Body of pancreas (tissue), 4 donors: Measurements from ENCODE around the gene MAP1S. TPM values are rescaled to one million over a fixed set of nuclear protein-coding genes. Genes with fewer than 3 reads are reported as not detected.

ENCODE experiments used
- ATAC-seq: fragments of 150-250 bp; one replicate; pipeline ENCODE4 v1.9.1; 2016
- DNase-seq, 4 donors: peaks; one replicate each; pipeline ENCODE4 v3.0.0-alpha.2; 2019
- H3K27ac ChIP-seq, 4 donors: fragments of 200-600 bp; sonication (generic); 1 replicate in 3 of 4; 2 replicates in 1 of 4; pipeline versions ENCODE4 v1.5.1 to v1.6.1; 2016 to 2019; ENCODE audit warnings: mild to moderate bottlenecking in 1 of 4, mixed read lengths in 1 of 4, moderate library complexity in 1 of 4
- H3K27me3 ChIP-seq, 2 donors: fragments of 200-600 bp; sonication (generic); one replicate each; pipeline ENCODE4 v1.6.0; 2016; ENCODE audit warnings: mild to moderate bottlenecking in 1 of 2
- H3K36me3 ChIP-seq, 2 donors: fragments of 200-600 bp; sonication (generic); replicated peaks in 1 of 2; 2 replicates each; pipeline ENCODE4 v1.5.1; 2016; ENCODE audit warnings: low read depth in 2 of 2; ENCODE audit not compliant: insufficient read depth in 1 of 2
- H3K4me1 ChIP-seq: fragments of 200-600 bp; sonication (generic); one replicate; pipeline ENCODE4 v1.6.0; 2016
- H3K4me3 ChIP-seq, 2 donors: fragments of 200-600 bp; sonication (generic); 1 replicate in 1 of 2; 2 replicates in 1 of 2; pipeline ENCODE4 v1.5.1; 2016 to 2019
- H3K9me3 ChIP-seq, 3 donors: fragments of 200-600 bp; sonication (generic); 1 replicate in 2 of 3; 2 replicates in 1 of 3; pipeline ENCODE4 v1.5.1; 2016
- POLR2A ChIP-seq, 3 donors: fragments of 450-650 bp; IDR thresholded peaks; one replicate each; pipeline ENCODE4 v1.6.1; 2016; ENCODE audit warnings: antibody characterized with exemption in 3 of 3, mild to moderate bottlenecking in 2 of 3
- whole genome bisulfite sequencing, 2 donors: methylation state at CpG; one replicate each; pipeline ENCODE4 v1.1.5; 2017; 5-methylcytosine and 5-hydroxymethylcytosine counted together
- intact Hi-C: fragments of 100-400 bp; cut with DNase I; formaldehyde crosslinking; loops from one replicate; pipeline ENCODE4 v1.15.1; 2023
- total RNA-seq, 2 donors: library from RNA; depleted of rRNA; stranded (reverse); fragments of >200 nt; gene quantifications; one replicate each; pipeline ENCODE4 v1.1.0, GENCODE V29; 2016
- TF ChIP-seq, protein P1 (sequence below), 7 experiments: fragments of 450-650 bp in 4 of 7; fragments of 200-600 bp in 3 of 7; sonication (generic) in 3 of 7; IDR thresholded peaks; one replicate each; pipeline ENCODE4 v1.5.1; 2016 to 2019; ENCODE audit warnings: antibody characterized with exemption in 7 of 7

The MAP1S gene
- total RNA-seq, 2 donors from 2014 or later: 37.1 to 53.4 TPM

GRCh38 chr19:17767559-17767958 is 48.3 kb downstream of the MAP1S start:
- H3K4me1 ChIP-seq: peaks cover 12% of the 10 kb centered on the region
- DNase-seq (no peak), ATAC-seq (no peak)
- TF ChIP-seq, protein P1, sequence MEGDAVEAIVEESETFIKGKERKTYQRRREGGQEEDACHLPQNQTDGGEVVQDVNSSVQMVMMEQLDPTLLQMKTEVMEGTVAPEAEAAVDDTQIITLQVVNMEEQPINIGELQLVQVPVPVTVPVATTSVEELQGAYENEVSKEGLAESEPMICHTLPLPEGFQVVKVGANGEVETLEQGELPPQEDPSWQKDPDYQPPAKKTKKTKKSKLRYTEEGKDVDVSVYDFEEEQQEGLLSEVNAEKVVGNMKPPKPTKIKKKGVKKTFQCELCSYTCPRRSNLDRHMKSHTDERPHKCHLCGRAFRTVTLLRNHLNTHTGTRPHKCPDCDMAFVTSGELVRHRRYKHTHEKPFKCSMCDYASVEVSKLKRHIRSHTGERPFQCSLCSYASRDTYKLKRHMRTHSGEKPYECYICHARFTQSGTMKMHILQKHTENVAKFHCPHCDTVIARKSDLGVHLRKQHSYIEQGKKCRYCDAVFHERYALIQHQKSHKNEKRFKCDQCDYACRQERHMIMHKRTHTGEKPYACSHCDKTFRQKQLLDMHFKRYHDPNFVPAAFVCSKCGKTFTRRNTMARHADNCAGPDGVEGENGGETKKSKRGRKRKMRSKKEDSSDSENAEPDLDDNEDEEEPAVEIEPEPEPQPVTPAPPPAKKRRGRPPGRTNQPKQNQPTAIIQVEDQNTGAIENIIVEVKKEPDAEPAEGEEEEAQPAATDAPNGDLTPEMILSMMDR (IDR thresholded peaks at IDR 0.05): no peak
- no peak for TF ChIP-seq POLR2A (IDR thresholded peaks at IDR 0.05)
- 12 to 36% methylated on average over 1 of the region's 1 CpG for WGBS, 2 donors
- no peaks in the 10 kb centered on the region for H3K9me3 ChIP-seq
- intact Hi-C loops: no loop called here
- H3K27ac ChIP-seq: no peak overlapping the region
- no peak overlapping the region for H3K4me3 ChIP-seq
- no peaks in the 10 kb centered on the region for H3K36me3 ChIP-seq
- H3K27me3 ChIP-seq: no peaks in the 10 kb centered on the region

- WGBS, 2 donors: 61 to 67% methylated on average over 5 to 12 of the region's 13 CpGs
- H3K4me3 ChIP-seq: no peak overlapping the region
- DNase-seq (no peak), ATAC-seq (no peak)
- intact Hi-C loops: loop anchor here (10.0 kb wide), 1 partner anchor 156 kb away; no protein-coding TSS in a partner anchor
- H3K9me3 ChIP-seq: no peaks in the 10 kb centered on the region
- no peaks in the 10 kb centered on the region for H3K36me3 ChIP-seq
- H3K27ac ChIP-seq: no peak overlapping the region
- H3K27me3 ChIP-seq: no peaks in the 10 kb centered on the region
- TF ChIP-seq, protein P1 (IDR thresholded peaks at IDR 0.05): no peak
- TF ChIP-seq POLR2A (IDR thresholded peaks at IDR 0.05): no peak
- H3K4me1 ChIP-seq: peaks cover 12% of the 10 kb centered on the region
Measured at GRCh38 chr19:17770613-17771012, 51.3 kb downstream of the MAP1S start.

- Histone ChIP-seq H3K27me3 (no peaks in the 10 kb centered on the region), H3K36me3 (no peaks in the 10 kb centered on the region), H3K9me3 (no peaks in the 10 kb centered on the region), H3K27ac (no peak overlapping the region), H3K4me3 (no peak overlapping the region), H3K4me1 (peaks cover under 1% of the 10 kb centered on the region)
- intact Hi-C loops: loop anchor here (10.0 kb wide), 1 partner anchor 157 kb away; no protein-coding TSS in a partner anchor
- ATAC-seq: no peak
- 87 to 90% methylated on average over 4 of the region's 4 CpGs for WGBS, 2 donors
- TF ChIP-seq POLR2A (IDR thresholded peaks at IDR 0.05): no peak
- TF ChIP-seq, protein P1 (IDR thresholded peaks at IDR 0.05): no peak
- no peak for DNase-seq
Measured at GRCh38 chr19:17772172-17772571, 52.9 kb downstream of the MAP1S start.

GRCh38 chr19:17775245-17775927 is 56.1 kb downstream of the MAP1S start:
- Histone ChIP-seq H3K4me3 (no peak overlapping the region), H3K9me3 (no peaks in the 10 kb centered on the region), H3K27ac (no peak overlapping the region), H3K36me3 (no peaks in the 10 kb centered on the region), H3K27me3 (no peaks in the 10 kb centered on the region), H3K4me1 (peaks cover 6% of the 10 kb centered on the region)
- ATAC-seq (no peak), DNase-seq (peak in 2 of 4 donors; percentile 25 to 44)
- intact Hi-C loops: loop anchor here (10.0 kb wide), 1 partner anchor 161 kb away; no protein-coding TSS in a partner anchor
- 52 to 66% methylated on average over 9 to 16 of the region's 16 CpGs for WGBS, 2 donors
- TF ChIP-seq, protein P1 (IDR thresholded peaks at IDR 0.05): peak in 6 of 7 experiments; percentile 17 to 37 (median 22)
- TF ChIP-seq POLR2A (IDR thresholded peaks at IDR 0.05): no peak
